MCF 10A (cell line): Measurements from ENCODE around the gene SMG6. TPM values are rescaled to one million over a fixed set of nuclear protein-coding genes. Genes with fewer than 3 reads are reported as not detected.

Source experiments
- BruUV-seq: library from RNA; stranded (reverse); fragments of 400-500 nt; replicated peaks from 2 replicates; lab custom pipeline; 2021; lab: Mats Ljungman, UMichigan
- CTCF ChIA-PET: fragments of 300-600 bp; sonication (Branson Sonifier 250); formaldehyde crosslinking; extraction: SDS; loops from one replicate; lab custom pipeline; 2021; ENCODE audit warnings: antibody characterized with exemption, inconsistent platforms; lab: Yijun Ruan, JAX
- POLR2A ChIA-PET: fragments of 300-600, 350-650 bp; sonication (Branson Sonifier 250); formaldehyde crosslinking; extraction: SDS; loops from one replicate; lab custom pipeline; 2020; ENCODE audit warnings: antibody characterized with exemption, inconsistent platforms; lab: Yijun Ruan, JAX
- DNase-seq: peaks from one replicate; pipeline ENCODE4 v3.0.0-alpha.2; 2018; ENCODE audit not compliant: unreplicated experiment
- H3K27ac Mint-ChIP-seq: one replicate; pipeline ENCODE4 v1.8.0; 2022; ENCODE audit warnings: mild to moderate bottlenecking, low read depth, mixed read lengths; ENCODE audit not compliant: unreplicated experiment
- H3K27me3 Mint-ChIP-seq: one replicate; pipeline ENCODE4 v1.8.0; 2022; ENCODE audit warnings: mixed read lengths; ENCODE audit not compliant: insufficient read depth, unreplicated experiment
- H3K36me3 Mint-ChIP-seq: one replicate; pipeline ENCODE4 v1.8.0; 2022; ENCODE audit warnings: mild to moderate bottlenecking, moderate library complexity, mixed read lengths; ENCODE audit not compliant: insufficient read depth, unreplicated experiment
- H3K4me1 Mint-ChIP-seq: one replicate; pipeline ENCODE4 v1.8.0; 2022; ENCODE audit warnings: mixed read lengths; ENCODE audit not compliant: insufficient read depth, unreplicated experiment
- H3K4me3 Mint-ChIP-seq: one replicate; pipeline ENCODE4 v1.8.0; 2022; ENCODE audit warnings: mild to moderate bottlenecking, moderate library complexity, mixed read lengths; ENCODE audit not compliant: unreplicated experiment
- H3K9me3 Mint-ChIP-seq: one replicate; pipeline ENCODE4 v1.8.0; 2022; ENCODE audit warnings: mixed read lengths; ENCODE audit not compliant: unreplicated experiment
- intact Hi-C: fragments of 100-400 bp; cut with micrococcal nuclease; formaldehyde crosslinking; loops from 2 replicates; pipeline ENCODE4 v1.14.1; 2022
- total RNA-seq: library from RNA; stranded (reverse); gene quantifications from 2 replicates; pipeline ENCODE4 v1.2.3, GENCODE V29; 2022
- TF ChIP-seq, protein P1 (sequence below): fragments of 200-600 bp; IDR thresholded peaks from one replicate; pipeline ENCODE4 v1.8.0; 2022; ENCODE audit warnings: antibody characterized with exemption, mild to moderate bottlenecking; ENCODE audit not compliant: unreplicated experiment

The SMG6 gene
- total RNA-seq, 1 experiment from 2014 or later: 17.0 TPM

DNA sequence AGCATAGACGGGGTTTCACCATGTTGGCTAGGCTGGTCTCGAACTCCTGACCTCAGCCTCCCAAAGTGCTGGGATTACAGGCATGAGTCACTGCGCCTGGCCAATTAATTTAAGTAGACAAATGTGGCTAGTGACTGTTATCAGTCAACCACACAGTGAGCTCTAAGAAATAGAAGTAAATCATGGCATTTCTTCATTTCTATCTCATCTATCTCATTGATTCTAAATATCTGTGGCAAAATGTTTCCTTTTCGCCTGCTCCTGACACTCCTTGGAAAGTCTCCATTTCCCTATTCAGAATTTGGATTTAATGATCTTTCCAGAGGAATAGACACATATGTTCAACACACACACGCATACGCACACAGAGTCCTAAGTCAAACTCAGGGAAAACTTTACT is 167.3 kb downstream of the SMG6 start:
- DNase-seq: no peak
- CTCF ChIA-PET: interaction anchor here (2.2 kb wide), 1 partner anchor 108 kb away, joined by 9 read pairs; no protein-coding TSS in a partner anchor
- intact Hi-C loops: no loop called here
- BruUV-seq: no TSS peak
- Mint-ChIP-seq H3K27ac (no peak overlapping the region), H3K4me1 (peaks cover 22% of the 10 kb centered on the region), H3K9me3 (no peaks in the 10 kb centered on the region), H3K36me3 (peaks cover 9% of the 10 kb centered on the region), H3K27me3 (no peaks in the 10 kb centered on the region), H3K4me3 (no peak overlapping the region)
- POLR2A ChIA-PET: interaction anchor here (0.6 to 1.4 kb wide), 3 partner anchors 9 to 257 kb away, joined by 3 to 4 read pairs (median 3); no protein-coding TSS in a partner anchor
- TF ChIP-seq, protein P1, sequence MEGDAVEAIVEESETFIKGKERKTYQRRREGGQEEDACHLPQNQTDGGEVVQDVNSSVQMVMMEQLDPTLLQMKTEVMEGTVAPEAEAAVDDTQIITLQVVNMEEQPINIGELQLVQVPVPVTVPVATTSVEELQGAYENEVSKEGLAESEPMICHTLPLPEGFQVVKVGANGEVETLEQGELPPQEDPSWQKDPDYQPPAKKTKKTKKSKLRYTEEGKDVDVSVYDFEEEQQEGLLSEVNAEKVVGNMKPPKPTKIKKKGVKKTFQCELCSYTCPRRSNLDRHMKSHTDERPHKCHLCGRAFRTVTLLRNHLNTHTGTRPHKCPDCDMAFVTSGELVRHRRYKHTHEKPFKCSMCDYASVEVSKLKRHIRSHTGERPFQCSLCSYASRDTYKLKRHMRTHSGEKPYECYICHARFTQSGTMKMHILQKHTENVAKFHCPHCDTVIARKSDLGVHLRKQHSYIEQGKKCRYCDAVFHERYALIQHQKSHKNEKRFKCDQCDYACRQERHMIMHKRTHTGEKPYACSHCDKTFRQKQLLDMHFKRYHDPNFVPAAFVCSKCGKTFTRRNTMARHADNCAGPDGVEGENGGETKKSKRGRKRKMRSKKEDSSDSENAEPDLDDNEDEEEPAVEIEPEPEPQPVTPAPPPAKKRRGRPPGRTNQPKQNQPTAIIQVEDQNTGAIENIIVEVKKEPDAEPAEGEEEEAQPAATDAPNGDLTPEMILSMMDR: no peak

- Mint-ChIP-seq H3K36me3 (peaks cover 13% of the 10 kb centered on the region), H3K9me3 (no peaks in the 10 kb centered on the region), H3K4me1 (peaks cover 12% of the 10 kb centered on the region), H3K4me3 (no peak overlapping the region), H3K27ac (no peak overlapping the region), H3K27me3 (no peaks in the 10 kb centered on the region)
- TF ChIP-seq, protein P1: no peak
- no TSS peak for BruUV-seq
- CTCF ChIA-PET: interaction anchor here (1.2 kb wide), 1 partner anchor 33 kb away, joined by 4 read pairs; no protein-coding TSS in a partner anchor
- DNase-seq: no peak
- POLR2A ChIA-PET: no interaction called here
- intact Hi-C loops: no loop called here
These were observed 175.6 kb downstream of the SMG6 start for GRCh38 chr17:2128011-2128410.

DNA sequence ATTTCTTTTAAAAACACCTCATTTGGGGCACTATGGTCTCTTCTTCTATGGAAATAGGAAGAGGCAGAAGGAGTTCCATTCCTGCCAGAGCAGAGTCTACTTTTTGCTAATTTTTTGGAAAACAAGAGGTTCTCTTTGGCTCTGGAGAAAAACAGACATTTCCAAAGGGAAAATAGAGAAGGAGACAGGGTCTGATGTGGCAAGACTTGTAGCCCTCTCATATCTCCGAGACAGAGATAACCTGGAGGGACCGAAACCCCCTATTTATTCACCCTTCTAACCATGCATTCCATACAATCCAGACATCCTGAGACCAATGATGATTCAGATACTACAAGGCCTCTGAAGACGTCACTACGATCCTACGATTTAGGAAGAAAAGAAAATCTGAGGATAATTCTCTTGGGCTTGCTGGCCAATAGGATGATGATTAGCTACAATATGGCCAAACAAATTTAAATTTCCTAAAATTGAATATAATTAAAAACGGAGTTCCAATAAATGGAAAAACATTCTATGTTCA is 178.5 kb downstream of the SMG6 start:
- CTCF ChIA-PET: interaction anchor here (0.6 kb wide), 1 partner anchor 221 kb away, joined by 3 read pairs; no protein-coding TSS in a partner anchor
- no peak overlapping the region for H3K27ac Mint-ChIP-seq

GRCh38 chr17:2124391-2124790 is 179.2 kb downstream of the SMG6 start:
- intact Hi-C loops: no loop called here
- no peaks in the 10 kb centered on the region for H3K27me3 Mint-ChIP-seq
- H3K36me3 Mint-ChIP-seq: peaks cover 19% of the 10 kb centered on the region
- peaks cover 22% of the 10 kb centered on the region for H3K4me1 Mint-ChIP-seq
- ChIA-PET CTCF (no interaction called here), POLR2A (interaction anchor here (1.2 kb wide), 1 partner anchor 15 kb away, joined by 3 read pairs; no protein-coding TSS in a partner anchor)
- DNase-seq: no peak
- no peak overlapping the region for H3K27ac Mint-ChIP-seq
- no TSS peak for BruUV-seq
- no peak overlapping the region for H3K4me3 Mint-ChIP-seq
- TF ChIP-seq, protein P1: no peak
- no peaks in the 10 kb centered on the region for H3K9me3 Mint-ChIP-seq

More for the DNA sequence above, 178.5 kb downstream of the SMG6 start:
- no peak for DNase-seq
- Mint-ChIP-seq H3K9me3 (no peaks in the 10 kb centered on the region), H3K4me1 (peaks cover 22% of the 10 kb centered on the region), H3K27me3 (no peaks in the 10 kb centered on the region), H3K4me3 (no peak overlapping the region), H3K36me3 (peaks cover 14% of the 10 kb centered on the region)
- intact Hi-C loops: no loop called here
- BruUV-seq: no TSS peak
- TF ChIP-seq, protein P1: no peak
- POLR2A ChIA-PET: no interaction called here
